Stimulated activated naive CD8-positive, alpha-beta T cell treated with anti-CD3 and anti-CD28 coated beads, Interleukin-15, Interleukin-2, amounts not matched to agents 100 U/mL and 50 U/mL, for 24 hours (primary cell): ENCODE results near the gene NT5M.

Source experiments
- ATAC-seq: fragments of 150-1000 bp; cut with Tn5 transposase; one replicate; pipeline ENCODE4 v1.10.0; 2021
- DNase-seq: peaks from one replicate; pipeline ENCODE4 v3.0.0; 2021

Gene NT5M

GRCh38 chr17:17355426-17355825, 52.3 kb downstream of the NT5M start:
- ATAC-seq (no peak), DNase-seq (no peak)

GRCh38 chr17:17356149-17356930, 53.2 kb downstream of the NT5M start:
- DNase-seq, result peak; percentile 71
- ATAC-seq, result peak; percentile 82

- ATAC-seq, result no peak
- no peak for DNase-seq
Measured at GRCh38 chr17:17356931-17357270, 53.7 kb downstream of the NT5M start.

GRCh38 chr17:17358060-17358751, 55.0 kb downstream of the NT5M start:
- no peak for ATAC-seq

GRCh38 chr17:17358866-17359265, 55.7 kb downstream of the NT5M start:
- no peak for DNase-seq
- no peak for ATAC-seq

More at GRCh38 chr17:17358060-17358751, 55.0 kb downstream of the NT5M start:
- DNase-seq, result no peak

GRCh38 chr17:17359271-17359670, 56.1 kb downstream of the NT5M start:
- ATAC-seq (no peak), DNase-seq (no peak)

- DNase-seq (no peak), ATAC-seq (no peak)
Measured at GRCh38 chr17:17360087-17360730, 57.0 kb downstream of the NT5M start.

GRCh38 chr17:17361543-17361866, 58.3 kb downstream of the NT5M start:
- DNase-seq, result no peak
- ATAC-seq, result no peak

GRCh38 chr17:17361867-17362539, 58.8 kb downstream of the NT5M start:
- DNase-seq, result no peak

GRCh38 chr17:17362540-17362930, 59.4 kb downstream of the NT5M start:
- no peak for DNase-seq
- no peak for ATAC-seq

More at GRCh38 chr17:17361867-17362539, 58.8 kb downstream of the NT5M start:
- no peak for ATAC-seq

GRCh38 chr17:17363638-17364337, 60.6 kb downstream of the NT5M start:
- no peak for ATAC-seq
- no peak for DNase-seq

GRCh38 chr17:17364338-17364667, 61.1 kb downstream of the NT5M start:
- ATAC-seq (no peak), DNase-seq (no peak)

GRCh38 chr17:17365476-17366110, 62.4 kb downstream of the NT5M start:
- ATAC-seq (no peak), DNase-seq (no peak)

GRCh38 chr17:17366235-17366634, 63.1 kb downstream of the NT5M start:
- ATAC-seq (no peak), DNase-seq (no peak)

- ATAC-seq (no peak), DNase-seq (no peak)
Measured at GRCh38 chr17:17366941-17367875, 64.0 kb downstream of the NT5M start.

- DNase-seq (no peak), ATAC-seq (no peak)
Measured at GRCh38 chr17:17367931-17368330, 64.8 kb downstream of the NT5M start.

- ATAC-seq (no peak), DNase-seq (no peak)
Measured at GRCh38 chr17:17370711-17371110, 67.5 kb downstream of the NT5M start.

GRCh38 chr17:17372856-17373520, 69.8 kb downstream of the NT5M start:
- DNase-seq, result no peak
- ATAC-seq, result no peak

- no peak for DNase-seq
Measured at GRCh38 chr17:17375841-17376240, 72.7 kb downstream of the NT5M start.

GRCh38 chr17:17376362-17376761, 73.2 kb downstream of the NT5M start:
- ATAC-seq (no peak), DNase-seq (no peak)

More at GRCh38 chr17:17375841-17376240, 72.7 kb downstream of the NT5M start:
- no peak for ATAC-seq
